ENCODE results near the gene HS3ST6.
"Not testable (repeated sequence)": the region's sequence is repeated elsewhere in the genome, so short reads cannot be mapped to it uniquely, and the experiment has no call there.

DNA sequence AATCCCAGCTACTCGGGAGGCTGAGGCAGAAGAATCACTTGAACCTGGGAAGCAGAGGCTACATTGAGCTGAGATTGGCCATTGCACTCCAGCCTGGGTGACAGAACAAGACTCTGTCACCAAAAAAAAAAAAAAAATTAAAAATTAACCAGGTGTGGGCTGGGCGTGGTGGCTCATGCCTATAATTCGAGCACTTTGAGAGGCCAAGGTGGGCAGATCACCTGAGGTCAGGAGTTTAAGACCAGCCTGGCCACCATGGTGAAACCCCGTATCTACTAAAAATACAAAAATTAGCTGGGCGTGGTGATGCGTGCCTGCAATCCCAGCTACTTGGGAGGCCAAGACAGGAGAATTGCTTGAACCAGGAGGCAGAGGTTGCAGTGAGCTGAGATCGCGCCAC lies 21.6 kb upstream of the HS3ST6 start:
- TF ChIP-seq POLR2AphosphoS5 (IDR thresholded peaks at IDR 0.05; ENCODE audit: low read depth, low read length); GATA2 (CRISPR knock-in tag; IDR thresholded peaks at IDR 0.05); RXRA (IDR thresholded peaks at IDR 0.05; ENCODE audit: borderline replicate concordance, low read depth); EZH2phosphoT487 (IDR thresholded peaks at IDR 0.05; ENCODE audit: borderline replicate concordance, low read depth): not testable (repeated sequence)
- TF ChIP-seq, protein P1, sequence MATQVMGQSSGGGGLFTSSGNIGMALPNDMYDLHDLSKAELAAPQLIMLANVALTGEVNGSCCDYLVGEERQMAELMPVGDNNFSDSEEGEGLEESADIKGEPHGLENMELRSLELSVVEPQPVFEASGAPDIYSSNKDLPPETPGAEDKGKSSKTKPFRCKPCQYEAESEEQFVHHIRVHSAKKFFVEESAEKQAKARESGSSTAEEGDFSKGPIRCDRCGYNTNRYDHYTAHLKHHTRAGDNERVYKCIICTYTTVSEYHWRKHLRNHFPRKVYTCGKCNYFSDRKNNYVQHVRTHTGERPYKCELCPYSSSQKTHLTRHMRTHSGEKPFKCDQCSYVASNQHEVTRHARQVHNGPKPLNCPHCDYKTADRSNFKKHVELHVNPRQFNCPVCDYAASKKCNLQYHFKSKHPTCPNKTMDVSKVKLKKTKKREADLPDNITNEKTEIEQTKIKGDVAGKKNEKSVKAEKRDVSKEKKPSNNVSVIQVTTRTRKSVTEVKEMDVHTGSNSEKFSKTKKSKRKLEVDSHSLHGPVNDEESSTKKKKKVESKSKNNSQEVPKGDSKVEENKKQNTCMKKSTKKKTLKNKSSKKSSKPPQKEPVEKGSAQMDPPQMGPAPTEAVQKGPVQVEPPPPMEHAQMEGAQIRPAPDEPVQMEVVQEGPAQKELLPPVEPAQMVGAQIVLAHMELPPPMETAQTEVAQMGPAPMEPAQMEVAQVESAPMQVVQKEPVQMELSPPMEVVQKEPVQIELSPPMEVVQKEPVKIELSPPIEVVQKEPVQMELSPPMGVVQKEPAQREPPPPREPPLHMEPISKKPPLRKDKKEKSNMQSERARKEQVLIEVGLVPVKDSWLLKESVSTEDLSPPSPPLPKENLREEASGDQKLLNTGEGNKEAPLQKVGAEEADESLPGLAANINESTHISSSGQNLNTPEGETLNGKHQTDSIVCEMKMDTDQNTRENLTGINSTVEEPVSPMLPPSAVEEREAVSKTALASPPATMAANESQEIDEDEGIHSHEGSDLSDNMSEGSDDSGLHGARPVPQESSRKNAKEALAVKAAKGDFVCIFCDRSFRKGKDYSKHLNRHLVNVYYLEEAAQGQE (IDR thresholded peaks at IDR 0.05; ENCODE audit: low read depth, low read length), result not testable (repeated sequence)
- TF ChIP-seq, protein P2, sequence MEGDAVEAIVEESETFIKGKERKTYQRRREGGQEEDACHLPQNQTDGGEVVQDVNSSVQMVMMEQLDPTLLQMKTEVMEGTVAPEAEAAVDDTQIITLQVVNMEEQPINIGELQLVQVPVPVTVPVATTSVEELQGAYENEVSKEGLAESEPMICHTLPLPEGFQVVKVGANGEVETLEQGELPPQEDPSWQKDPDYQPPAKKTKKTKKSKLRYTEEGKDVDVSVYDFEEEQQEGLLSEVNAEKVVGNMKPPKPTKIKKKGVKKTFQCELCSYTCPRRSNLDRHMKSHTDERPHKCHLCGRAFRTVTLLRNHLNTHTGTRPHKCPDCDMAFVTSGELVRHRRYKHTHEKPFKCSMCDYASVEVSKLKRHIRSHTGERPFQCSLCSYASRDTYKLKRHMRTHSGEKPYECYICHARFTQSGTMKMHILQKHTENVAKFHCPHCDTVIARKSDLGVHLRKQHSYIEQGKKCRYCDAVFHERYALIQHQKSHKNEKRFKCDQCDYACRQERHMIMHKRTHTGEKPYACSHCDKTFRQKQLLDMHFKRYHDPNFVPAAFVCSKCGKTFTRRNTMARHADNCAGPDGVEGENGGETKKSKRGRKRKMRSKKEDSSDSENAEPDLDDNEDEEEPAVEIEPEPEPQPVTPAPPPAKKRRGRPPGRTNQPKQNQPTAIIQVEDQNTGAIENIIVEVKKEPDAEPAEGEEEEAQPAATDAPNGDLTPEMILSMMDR (IDR thresholded peaks at IDR 0.05), result not testable (repeated sequence)
- TF ChIP-seq, protein P3, sequence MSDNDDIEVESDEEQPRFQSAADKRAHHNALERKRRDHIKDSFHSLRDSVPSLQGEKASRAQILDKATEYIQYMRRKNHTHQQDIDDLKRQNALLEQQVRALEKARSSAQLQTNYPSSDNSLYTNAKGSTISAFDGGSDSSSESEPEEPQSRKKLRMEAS (IDR thresholded peaks at IDR 0.05; ENCODE audit: low read depth), result not testable (repeated sequence)
- TF ChIP-seq, protein P4, sequence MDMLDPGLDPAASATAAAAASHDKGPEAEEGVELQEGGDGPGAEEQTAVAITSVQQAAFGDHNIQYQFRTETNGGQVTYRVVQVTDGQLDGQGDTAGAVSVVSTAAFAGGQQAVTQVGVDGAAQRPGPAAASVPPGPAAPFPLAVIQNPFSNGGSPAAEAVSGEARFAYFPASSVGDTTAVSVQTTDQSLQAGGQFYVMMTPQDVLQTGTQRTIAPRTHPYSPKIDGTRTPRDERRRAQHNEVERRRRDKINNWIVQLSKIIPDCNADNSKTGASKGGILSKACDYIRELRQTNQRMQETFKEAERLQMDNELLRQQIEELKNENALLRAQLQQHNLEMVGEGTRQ (IDR thresholded peaks at IDR 0.05; ENCODE audit: borderline replicate concordance, low read depth, low read length), result not testable (repeated sequence)

Measured in SK-N-SH (cell line).